Placental epithelial cell (primary cell): ENCODE measurements around the gene TIMM23. TPM values are rescaled to one million over a fixed set of nuclear protein-coding genes. Genes with fewer than 3 reads are reported as not detected.

Experiments used
- small RNA-seq: library from RNA; depleted of rRNA; stranded (forward); fragments of <200 nt; gene quantifications from one replicate; pipeline ENCODE3, GENCODE V24; 2012
- total RNA-seq: library from RNA; depleted of rRNA; stranded (reverse); fragments of >200 nt; gene quantifications from 2 replicates; pipeline ENCODE4 v1.2.3, GENCODE V29; 2012

Gene TIMM23, protein sequence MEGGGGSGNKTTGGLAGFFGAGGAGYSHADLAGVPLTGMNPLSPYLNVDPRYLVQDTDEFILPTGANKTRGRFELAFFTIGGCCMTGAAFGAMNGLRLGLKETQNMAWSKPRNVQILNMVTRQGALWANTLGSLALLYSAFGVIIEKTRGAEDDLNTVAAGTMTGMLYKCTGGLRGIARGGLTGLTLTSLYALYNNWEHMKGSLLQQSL
- total RNA-seq: 34.5 and 65.4 TPM in 2 replicates

DNA sequence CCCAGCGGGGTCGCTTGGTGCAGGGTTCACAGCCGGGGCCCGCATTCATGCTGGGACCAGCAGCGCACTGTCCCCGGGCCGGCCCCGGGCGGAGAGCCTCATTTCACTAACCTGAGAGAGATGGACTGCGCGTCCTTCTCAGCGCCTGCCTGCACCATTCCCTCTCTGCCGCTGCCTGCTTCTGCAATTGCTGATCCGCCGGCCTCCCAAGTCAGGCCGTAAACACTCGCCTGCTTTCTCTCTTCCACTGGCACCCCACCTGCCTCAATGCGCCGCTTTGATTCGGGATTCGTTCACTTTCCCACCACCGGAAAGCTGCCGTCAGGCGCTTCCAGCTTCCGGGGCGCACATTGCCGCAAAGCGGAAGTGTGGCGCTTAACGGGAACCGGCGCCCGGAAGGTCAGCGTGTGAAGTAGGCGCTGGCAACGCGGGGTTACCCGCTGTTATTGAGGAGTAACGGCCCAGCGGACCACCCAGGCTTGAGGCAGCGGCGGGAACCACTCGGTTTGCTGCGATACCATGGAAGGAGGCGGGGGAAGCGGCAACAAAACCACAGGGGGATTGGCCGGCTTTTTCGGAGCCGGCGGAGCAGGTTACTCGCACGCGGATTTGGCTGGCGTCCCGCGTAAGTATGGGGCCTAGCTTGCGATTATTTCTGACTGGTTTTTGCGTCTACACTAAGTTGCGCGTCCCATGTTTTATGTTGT is at the start of gene TIMM23:
TSS of gene TIMM23 (plus strand) at position 384 of the 707 bp plus-strand sequence. CDS start at position 520, 136 bp downstream.

DNA sequence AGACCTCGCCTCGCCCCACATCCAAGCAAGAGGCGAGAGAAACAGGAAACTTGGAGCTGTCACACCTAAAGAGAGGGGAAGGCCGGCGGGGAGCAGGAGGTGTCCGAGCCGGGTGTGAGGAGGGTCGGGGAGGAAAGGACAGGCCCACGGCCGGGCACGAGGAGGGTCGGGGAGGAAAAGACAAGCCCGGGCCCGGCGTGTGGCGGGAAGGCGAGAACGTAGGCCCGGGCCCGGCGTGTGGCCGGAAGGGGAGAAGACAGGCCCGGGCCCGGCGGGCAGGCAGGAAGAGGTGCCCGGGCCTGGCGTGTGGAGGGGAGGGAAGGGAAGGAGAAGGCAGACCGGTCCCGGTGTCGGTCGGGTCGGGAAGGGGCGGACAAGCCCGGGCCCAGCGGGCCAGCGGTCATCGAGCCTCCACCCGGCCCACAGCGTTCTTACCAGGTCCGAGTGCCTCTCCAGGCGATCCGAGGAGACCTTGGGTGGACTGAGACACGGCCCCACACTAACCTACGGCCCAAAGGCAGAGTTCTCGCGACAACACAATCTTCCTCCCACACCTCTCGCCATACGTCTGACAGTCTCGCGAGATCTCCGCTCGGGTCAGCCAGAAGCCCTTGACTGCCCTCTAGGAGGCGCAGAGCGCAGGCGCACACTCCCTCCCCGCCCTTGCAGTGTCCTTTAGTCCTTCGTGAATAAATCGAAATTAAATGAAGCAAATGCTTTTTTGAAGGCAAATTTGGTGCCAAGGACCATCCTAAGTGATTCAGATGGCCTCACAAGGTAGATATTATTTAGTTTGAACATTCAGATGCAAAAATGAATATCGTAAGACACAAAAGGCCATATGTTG is 58.0 kb downstream of the TIMM23 start, which contains the start of gene NCOA4:
TSS of gene NCOA4 (minus strand) at position 533 of the 847 bp plus-strand sequence. CDS start 13,943 bp downstream, outside the sequence.

DNA sequence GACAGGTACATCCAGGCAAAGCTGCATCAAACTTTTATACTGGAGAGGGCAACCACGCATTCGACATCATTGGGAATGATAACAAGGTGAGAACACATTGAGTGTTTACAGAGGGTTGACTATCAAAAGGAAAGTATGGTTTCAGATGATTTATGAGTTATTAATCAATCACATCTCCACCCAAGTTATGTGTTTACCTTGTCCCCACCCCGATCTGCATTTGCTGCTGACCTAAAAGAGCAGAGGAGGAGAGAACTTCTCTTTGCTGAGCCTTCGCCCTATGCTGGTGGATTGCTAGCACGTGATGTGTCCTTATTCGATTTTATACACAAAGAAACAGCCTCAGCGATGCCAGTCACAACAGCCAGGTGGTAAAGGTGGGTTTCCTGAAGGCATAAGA is 74.0 kb downstream of the TIMM23 start, which contains the start of gene MSMB:
TSS of gene MSMB (minus strand) at position 9 of the 400 bp plus-strand sequence. CDS start 32 bp downstream, outside the sequence.

Small RNAs within 50 kb of the gene (small RNA-seq; reads per million reads assigned to genes)
- gene SNORA74C-1: not detected

Other genes with a start within 250 kb of the TIMM23 start
- gene WASHC2C, start 245.2 kb upstream of the TIMM23 start, total RNA-seq: 16.9 and 29.1 TPM in 2 replicates
- 2.4 and 2.7 TPM in 2 replicates for gene AGAP4, start 125.0 kb upstream of the TIMM23 start, total RNA-seq
- 214 and 370 TPM in 2 replicates for gene NCOA4, start 58.1 kb downstream of the TIMM23 start, total RNA-seq
- not detected in 2 replicates for gene MSMB, start 73.8 kb downstream of the TIMM23 start, total RNA-seq